SH-SY5Y (cell line): ENCODE measurements around the gene PGGHG.

Experiments used
- GATA2 ChIP-seq: IDR thresholded peaks from 2 replicates; pipeline ENCODE4 v1.6.1; 2011; ENCODE audit warnings: mild to moderate bottlenecking, low read depth, low read length
- GATA3 ChIP-seq: IDR thresholded peaks from 2 replicates; pipeline ENCODE4 v1.6.1; 2011; ENCODE audit warnings: low read depth, mild to moderate bottlenecking, low read length, moderate library complexity

GRCh38 chr11:293271-293851 lies 4.4 kb downstream of the PGGHG start:
- no peak for TF ChIP-seq GATA2
- no peak for TF ChIP-seq GATA3
